ENCODE data around the gene CDX1.

CDX1 gene

DNA sequence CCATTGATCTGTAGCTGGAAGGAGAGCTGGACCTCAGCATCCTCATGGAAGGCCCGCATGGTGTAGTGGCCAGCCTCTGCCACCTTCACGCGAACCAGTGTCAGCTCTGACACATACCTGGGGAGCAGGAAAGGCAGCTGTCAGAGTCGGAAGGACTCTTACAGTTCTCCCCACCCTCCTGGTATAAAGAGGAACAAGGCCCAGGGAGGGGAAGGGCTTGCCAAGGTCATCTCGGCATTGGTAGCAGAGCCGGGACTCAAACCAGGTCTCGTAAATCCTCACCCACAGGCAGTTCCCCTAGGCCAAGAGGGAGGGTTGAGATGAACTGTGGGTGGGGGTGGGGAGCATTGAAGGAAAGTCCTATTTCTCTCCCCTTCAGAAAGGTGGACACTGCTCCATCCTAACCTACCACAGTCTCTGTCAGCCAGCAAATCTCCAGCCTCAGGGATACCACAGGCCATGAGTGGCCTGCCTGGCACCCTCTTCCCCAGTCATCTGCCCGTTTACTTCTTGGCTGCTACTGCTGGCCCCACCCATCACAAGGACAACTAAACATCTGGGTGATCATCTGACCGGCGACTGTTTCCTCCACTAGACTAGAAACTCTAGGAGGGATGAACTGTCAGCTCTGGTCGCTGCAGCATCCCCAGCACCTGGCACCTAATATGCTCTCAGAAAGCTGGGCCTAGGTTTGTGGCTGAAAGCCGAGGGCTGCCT lies 34.4 kb upstream of the CDX1 start:
- H3K4me3 ChIP-seq (ENCODE audit: low read length) = no peak overlapping the region
- TF ChIP-seq CTCF (conservative IDR thresholded peaks at IDR 0.05; ENCODE audit: low read depth, low read length) = no peak
- no peak for DNase-seq (ENCODE audit: low read depth)

DNA sequence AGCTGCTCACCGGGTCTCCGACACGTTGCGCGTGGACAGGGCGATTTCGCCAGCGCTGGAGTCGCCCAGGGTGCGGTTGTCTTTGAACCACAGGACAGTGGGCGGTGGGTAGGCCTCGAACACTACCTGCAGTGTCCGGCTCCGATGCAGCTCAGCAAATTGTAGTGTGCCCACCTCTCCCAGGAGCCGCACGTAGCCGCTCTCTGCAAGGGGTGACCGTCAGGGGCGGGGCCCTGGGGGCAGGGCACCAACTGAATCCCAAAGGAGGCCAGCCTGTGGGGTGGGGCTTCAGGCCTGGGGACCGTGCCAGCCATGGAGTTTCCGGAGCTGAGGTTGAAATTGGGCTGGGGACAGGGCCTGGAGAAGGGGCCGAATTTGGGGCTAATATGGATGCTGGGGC lies 33.8 kb upstream of the CDX1 start:
- TF ChIP-seq CTCF (conservative IDR thresholded peaks at IDR 0.05; ENCODE audit: low read depth, low read length) = no peak
- DNase-seq (ENCODE audit: low read depth) = no peak
- no peak overlapping the region for H3K4me3 ChIP-seq (ENCODE audit: low read length)

- TF ChIP-seq CTCF (conservative IDR thresholded peaks at IDR 0.05; ENCODE audit: low read depth, low read length) = no peak
- no peak for DNase-seq (ENCODE audit: low read depth)
- no peak overlapping the region for H3K4me3 ChIP-seq (ENCODE audit: low read length)
Observed at GRCh38 chr5:150133581-150134197, 32.9 kb upstream of the CDX1 start.

DNA sequence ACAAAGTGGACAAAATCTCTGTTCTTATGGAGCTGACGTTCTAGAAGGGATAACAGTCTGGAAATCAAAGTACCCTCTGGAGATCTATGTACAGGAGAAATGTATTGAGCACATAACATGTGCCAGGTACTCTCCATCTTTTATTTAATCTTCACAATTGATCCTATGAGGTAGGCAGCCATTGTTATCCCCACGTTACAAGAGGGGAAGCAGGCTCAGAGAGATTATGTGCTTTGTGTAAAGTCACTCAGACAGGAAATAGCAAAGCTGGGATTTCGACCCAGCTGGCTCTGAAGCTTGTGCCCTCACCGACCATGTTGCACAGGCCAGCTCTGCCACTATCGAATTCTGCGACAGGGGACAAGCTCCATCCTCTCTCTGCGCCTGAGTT lies 32.4 kb upstream of the CDX1 start:
- TF ChIP-seq CTCF (conservative IDR thresholded peaks at IDR 0.05; ENCODE audit: low read depth, low read length) = no peak
- no peak overlapping the region for H3K4me3 ChIP-seq (ENCODE audit: low read length)
- no peak for DNase-seq (ENCODE audit: low read depth)

- TF ChIP-seq CTCF (conservative IDR thresholded peaks at IDR 0.05; ENCODE audit: low read depth, low read length) = no peak
- DNase-seq (ENCODE audit: low read depth) = no peak
- H3K4me3 ChIP-seq (ENCODE audit: low read length) = no peak overlapping the region
Observed at GRCh38 chr5:150135557-150136304, 30.8 kb upstream of the CDX1 start.

- H3K4me3 ChIP-seq (ENCODE audit: low read length) = no peak overlapping the region
- DNase-seq (ENCODE audit: low read depth) = no peak
- TF ChIP-seq CTCF (conservative IDR thresholded peaks at IDR 0.05; ENCODE audit: low read depth, low read length) = no peak
Observed at GRCh38 chr5:150136305-150137167, 30.0 kb upstream of the CDX1 start.
